Liver (tissue), 9 donors: ENCODE data around the gene SSX3. TPM values are rescaled to one million over a fixed set of nuclear protein-coding genes. Genes with fewer than 3 reads are reported as not detected.
"Not testable (repeated sequence)": the region's sequence is repeated elsewhere in the genome, so short reads cannot be mapped to it uniquely, and the experiment has no call there.

ENCODE experiments used
- DNase-seq: peaks from one replicate; pipeline ENCODE4 v3.0.0-alpha.2; 2017; ENCODE audit warnings: low spot score
- H3K27ac ChIP-seq, 2 donors: one replicate each; pipeline ENCODE4 v1.7.0; 2013; ENCODE audit warnings: inconsistent platforms in 2 of 2, low read length in 2 of 2, control low read depth in 1 of 2, low read depth in 1 of 2, mild to moderate bottlenecking in 1 of 2
- H3K27me3 ChIP-seq, 4 donors: one replicate each; pipeline versions ENCODE4 v1.6.1 to v1.7.0; 2013; ENCODE audit warnings: low read length in 3 of 4, inconsistent platforms in 1 of 4, mild to moderate bottlenecking in 1 of 4, moderate library complexity in 1 of 4; ENCODE audit not compliant: control insufficient read depth in 4 of 4, insufficient read depth in 4 of 4
- H3K36me3 ChIP-seq, 4 donors: one replicate each; pipeline versions ENCODE4 v1.6.1 to v1.7.0; 2013; ENCODE audit warnings: low read length in 3 of 4, mild to moderate bottlenecking in 3 of 4, low read depth in 1 of 4, moderate library complexity in 1 of 4; ENCODE audit not compliant: control insufficient read depth in 4 of 4, insufficient read depth in 3 of 4
- H3K4me1 ChIP-seq, 4 donors: one replicate each; pipeline versions ENCODE4 v1.6.1 to v1.7.0; 2013; ENCODE audit warnings: low read length in 3 of 4, mild to moderate bottlenecking in 3 of 4, moderate library complexity in 1 of 4; ENCODE audit not compliant: control insufficient read depth in 4 of 4, insufficient read depth in 4 of 4
- H3K4me3 ChIP-seq, 3 donors: one replicate each; pipeline versions ENCODE4 v1.6.1 to v1.7.0; 2013; ENCODE audit warnings: low read length in 3 of 3, control low read depth in 1 of 3, low read depth in 1 of 3, mild to moderate bottlenecking in 1 of 3
- H3K9ac ChIP-seq, 2 donors: one replicate each; pipeline ENCODE4 v1.7.0; 2013; ENCODE audit warnings: low read length in 2 of 2, mild to moderate bottlenecking in 2 of 2, moderate library complexity in 2 of 2, control low read depth in 1 of 2, low read depth in 1 of 2
- H3K9me3 ChIP-seq, 4 donors: one replicate each; pipeline versions ENCODE4 v1.6.1 to v1.7.0; 2013; ENCODE audit warnings: low read length in 3 of 4; ENCODE audit not compliant: control insufficient read depth in 4 of 4
- EGR1 ChIP-seq, 2 donors: IDR thresholded peaks; 2 replicates each; pipeline ENCODE4 v1.6.1; 2016 to 2018; ENCODE audit warnings: antibody characterized with exemption in 2 of 2, low read depth in 2 of 2
- FOXA2 ChIP-seq: IDR thresholded peaks from 2 replicates; pipeline ENCODE4 v1.6.1; 2016; ENCODE audit warnings: antibody characterized with exemption
- JUND ChIP-seq, 2 donors: IDR thresholded peaks; 2 replicates each; pipeline ENCODE4 v1.6.1; 2016; ENCODE audit warnings: antibody characterized with exemption in 2 of 2
- NR2F2 ChIP-seq: IDR thresholded peaks from 2 replicates; pipeline ENCODE4 v1.6.1; 2016; ENCODE audit warnings: antibody characterized with exemption
- RXRA ChIP-seq, 2 donors: IDR thresholded peaks; 2 replicates each; pipeline ENCODE4 v1.6.1; 2017 to 2018; ENCODE audit warnings: antibody characterized with exemption in 2 of 2, mild to moderate bottlenecking in 1 of 2
- TAF1 ChIP-seq: conservative IDR thresholded peaks from 2 replicates; pipeline ENCODE4 v1.6.1; 2016; ENCODE audit warnings: antibody characterized with exemption, mild to moderate bottlenecking
- ZBTB33 ChIP-seq: IDR thresholded peaks from 2 replicates; pipeline ENCODE4 v1.6.1; 2016; ENCODE audit warnings: antibody characterized with exemption
- WGBS: extraction: QIAGEN DNeasy Blood & Tissue Kit; methylation state at CpG from one replicate; pipeline ENCODE4 v1.1.7; 2013; 5-methylcytosine and 5-hydroxymethylcytosine counted together
- polyA plus RNA-seq, 2 donors: library from polyadenylated mRNA; stranded (reverse) in 1 of 2; unstranded in 1 of 2; fragments of 200-250 nt in 1 of 2; fragments of >200 nt in 1 of 2; fragmentation: Nextera tagmentation in 1 of 2; extraction: Ambion mirVana in 1 of 2; gene quantifications; one replicate each; pipeline versions ENCODE4 v1.2.1 to v1.2.3, GENCODE V29; 2013 to 2015
- total RNA-seq, 2 donors: library from RNA; depleted of rRNA; stranded (reverse); fragments of >200 nt; gene quantifications; one replicate each; pipeline ENCODE4 v1.2.3, GENCODE V29; 2014
- TF ChIP-seq, protein P1 (sequence below): IDR thresholded peaks from 2 replicates; pipeline ENCODE4 v1.6.1; 2016; ENCODE audit warnings: antibody characterized with exemption, mild to moderate bottlenecking
- TF ChIP-seq, protein P2 (sequence below): fragments of 150-350 bp; IDR thresholded peaks from 2 replicates; pipeline ENCODE4 v1.5.1; 2017; ENCODE audit warnings: improper control_type of control experiment, low read depth, low read length; ENCODE audit not compliant: missing input control
- TF ChIP-seq, protein P3 (sequence below): IDR thresholded peaks from 2 replicates; pipeline ENCODE4 v1.6.1; 2016; ENCODE audit warnings: antibody characterized with exemption
- donor health status: healthy.
- donor health status: healthy.
- donor health status: healthy.
- donor health status: healthy.
- donor health status: healthy.

SSX3 gene
- total and polyA plus RNA-seq, 4 donors: not detected

- Histone ChIP-seq H3K9ac (no peak overlapping the region), H3K9me3 (no peaks in the 10 kb centered on the region), H3K27ac (no peak overlapping the region), H3K4me1 (no peaks in the 10 kb centered on the region), H3K4me3 (no peak overlapping the region), H3K36me3 (no peaks in the 10 kb centered on the region), H3K27me3 (no peaks in the 10 kb centered on the region)
- 90% methylated on average over 8 of the region's 8 CpGs for WGBS
- TF ChIP-seq, protein P1, sequence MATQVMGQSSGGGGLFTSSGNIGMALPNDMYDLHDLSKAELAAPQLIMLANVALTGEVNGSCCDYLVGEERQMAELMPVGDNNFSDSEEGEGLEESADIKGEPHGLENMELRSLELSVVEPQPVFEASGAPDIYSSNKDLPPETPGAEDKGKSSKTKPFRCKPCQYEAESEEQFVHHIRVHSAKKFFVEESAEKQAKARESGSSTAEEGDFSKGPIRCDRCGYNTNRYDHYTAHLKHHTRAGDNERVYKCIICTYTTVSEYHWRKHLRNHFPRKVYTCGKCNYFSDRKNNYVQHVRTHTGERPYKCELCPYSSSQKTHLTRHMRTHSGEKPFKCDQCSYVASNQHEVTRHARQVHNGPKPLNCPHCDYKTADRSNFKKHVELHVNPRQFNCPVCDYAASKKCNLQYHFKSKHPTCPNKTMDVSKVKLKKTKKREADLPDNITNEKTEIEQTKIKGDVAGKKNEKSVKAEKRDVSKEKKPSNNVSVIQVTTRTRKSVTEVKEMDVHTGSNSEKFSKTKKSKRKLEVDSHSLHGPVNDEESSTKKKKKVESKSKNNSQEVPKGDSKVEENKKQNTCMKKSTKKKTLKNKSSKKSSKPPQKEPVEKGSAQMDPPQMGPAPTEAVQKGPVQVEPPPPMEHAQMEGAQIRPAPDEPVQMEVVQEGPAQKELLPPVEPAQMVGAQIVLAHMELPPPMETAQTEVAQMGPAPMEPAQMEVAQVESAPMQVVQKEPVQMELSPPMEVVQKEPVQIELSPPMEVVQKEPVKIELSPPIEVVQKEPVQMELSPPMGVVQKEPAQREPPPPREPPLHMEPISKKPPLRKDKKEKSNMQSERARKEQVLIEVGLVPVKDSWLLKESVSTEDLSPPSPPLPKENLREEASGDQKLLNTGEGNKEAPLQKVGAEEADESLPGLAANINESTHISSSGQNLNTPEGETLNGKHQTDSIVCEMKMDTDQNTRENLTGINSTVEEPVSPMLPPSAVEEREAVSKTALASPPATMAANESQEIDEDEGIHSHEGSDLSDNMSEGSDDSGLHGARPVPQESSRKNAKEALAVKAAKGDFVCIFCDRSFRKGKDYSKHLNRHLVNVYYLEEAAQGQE: no peak
- TF ChIP-seq, protein P2, sequence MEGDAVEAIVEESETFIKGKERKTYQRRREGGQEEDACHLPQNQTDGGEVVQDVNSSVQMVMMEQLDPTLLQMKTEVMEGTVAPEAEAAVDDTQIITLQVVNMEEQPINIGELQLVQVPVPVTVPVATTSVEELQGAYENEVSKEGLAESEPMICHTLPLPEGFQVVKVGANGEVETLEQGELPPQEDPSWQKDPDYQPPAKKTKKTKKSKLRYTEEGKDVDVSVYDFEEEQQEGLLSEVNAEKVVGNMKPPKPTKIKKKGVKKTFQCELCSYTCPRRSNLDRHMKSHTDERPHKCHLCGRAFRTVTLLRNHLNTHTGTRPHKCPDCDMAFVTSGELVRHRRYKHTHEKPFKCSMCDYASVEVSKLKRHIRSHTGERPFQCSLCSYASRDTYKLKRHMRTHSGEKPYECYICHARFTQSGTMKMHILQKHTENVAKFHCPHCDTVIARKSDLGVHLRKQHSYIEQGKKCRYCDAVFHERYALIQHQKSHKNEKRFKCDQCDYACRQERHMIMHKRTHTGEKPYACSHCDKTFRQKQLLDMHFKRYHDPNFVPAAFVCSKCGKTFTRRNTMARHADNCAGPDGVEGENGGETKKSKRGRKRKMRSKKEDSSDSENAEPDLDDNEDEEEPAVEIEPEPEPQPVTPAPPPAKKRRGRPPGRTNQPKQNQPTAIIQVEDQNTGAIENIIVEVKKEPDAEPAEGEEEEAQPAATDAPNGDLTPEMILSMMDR: no peak
- no peak for TF ChIP-seq RXRA (IDR thresholded peaks at IDR 0.05)
- no peak for TF ChIP-seq EGR1 (IDR thresholded peaks at IDR 0.05; ENCODE audit: low read depth in 2 of 2)
- TF ChIP-seq FOXA2: no peak
- no peak for TF ChIP-seq TAF1
- no peak for TF ChIP-seq ZBTB33
- TF ChIP-seq, protein P3, sequence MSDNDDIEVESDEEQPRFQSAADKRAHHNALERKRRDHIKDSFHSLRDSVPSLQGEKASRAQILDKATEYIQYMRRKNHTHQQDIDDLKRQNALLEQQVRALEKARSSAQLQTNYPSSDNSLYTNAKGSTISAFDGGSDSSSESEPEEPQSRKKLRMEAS: no peak
- no peak for TF ChIP-seq JUND (IDR thresholded peaks at IDR 0.05)
- TF ChIP-seq NR2F2: no peak
- DNase-seq: no peak
Observed at GRCh38 chrX:48357681-48358080, 1.2 kb upstream of the SSX3 start.

- not testable (repeated sequence) for H3K9ac ChIP-seq, H3K27ac ChIP-seq, H3K27me3 ChIP-seq, H3K4me3 ChIP-seq, H3K36me3 ChIP-seq, H3K9me3 ChIP-seq, DNase-seq, H3K4me1 ChIP-seq
- 40% methylated on average over 8 of the region's 8 CpGs for WGBS
Observed at GRCh38 chrX:48346059-48346458, 10.4 kb downstream of the SSX3 start.

GRCh38 chrX:48313996-48314395 is 42.5 kb downstream of the SSX3 start:
- WGBS: 72% methylated on average over 2 of the region's 2 CpGs
- DNase-seq, H3K36me3 ChIP-seq, H3K27me3 ChIP-seq, H3K27ac ChIP-seq, H3K9ac ChIP-seq, H3K4me1 ChIP-seq, H3K4me3 ChIP-seq, H3K9me3 ChIP-seq: not testable (repeated sequence)
